K562 (cell line): ENCODE data around the gene DYNLT2B. TPM values are rescaled to one million over a fixed set of nuclear protein-coding genes. Genes with fewer than 3 reads are reported as not detected.

Experiments
- ATAC-seq: fragments of 200-7000 bp; cut with Tn5 transposase; 3 replicates; pipeline ENCODE4 v1.9.1; 2020; ENCODE audit warnings: moderate library complexity
- BruUV-seq: library from RNA; stranded (reverse); fragments of 400-500 nt; replicated peaks from 2 replicates; lab custom pipeline; 2021; lab: Mats Ljungman, UMichigan
- CTCF ChIA-PET: fragments of 300-600 bp; formaldehyde crosslinking; extraction: SDS; loops from one replicate; lab custom pipeline; 2021; ENCODE audit warnings: low intra/inter-chr PET ratio; lab: Yijun Ruan, JAX
- POLR2A ChIA-PET: fragments of 300-600, 350-650 bp; sonication (Branson Sonifier 250); formaldehyde crosslinking; extraction: SDS; loops from one replicate; lab custom pipeline; 2021; ENCODE audit warnings: antibody characterized with exemption, inconsistent platforms; lab: Yijun Ruan, JAX
- DNase-seq, 4 experiments: peaks; one replicate each; pipeline versions ENCODE4 v3.0.0 to v3.0.0-alpha.2; 2011 to 2018; ENCODE audit warnings: low spot score in 3 of 4, mixed read lengths in 3 of 4; ENCODE audit errors: extremely low read depth in 1 of 4
- FAIRE-seq: peaks from 2 replicates; lab custom pipeline; 2011; peaks lifted over from hg19 to GRCh38; lab: Jason Lieb, UNC
- H2AFZ ChIP-seq: 2 replicates; pipeline ENCODE4 v1.6.0; 2011; ENCODE audit warnings: low read depth, low read length, control low read depth, inconsistent platforms
- H3K27ac ChIP-seq: fragments of 200-600 bp; 3 replicates; pipeline ENCODE4 v1.8.0; 2011; ENCODE audit warnings: low read depth, mild to moderate bottlenecking, control low read depth, inconsistent platforms, low read length, moderate library complexity, mixed read lengths; ENCODE audit errors: extremely low read depth
- H3K27me3 ChIP-seq, 2 experiments: fragments of 300-600 bp in 1 of 2; 2 replicates in 1 of 2; 3 replicates in 1 of 2; pipeline versions ENCODE4 v1.6.0 to v1.8.0; 2011; ENCODE audit warnings: inconsistent platforms in 2 of 2, low read length in 2 of 2, mild to moderate bottlenecking in 1 of 2, mixed read lengths in 1 of 2, moderate library complexity in 1 of 2; ENCODE audit not compliant: control insufficient read depth in 2 of 2, insufficient read depth in 2 of 2
- H3K36me3 ChIP-seq: fragments of 300-600 bp; 3 replicates; pipeline ENCODE4 v1.8.0; 2011; ENCODE audit warnings: mild to moderate bottlenecking, low read length, inconsistent platforms; ENCODE audit not compliant: control insufficient read depth, insufficient read depth
- H3K4me1 ChIP-seq, 2 experiments: fragments of 200-600 bp in 1 of 2; replicated peaks in 1 of 2; 2 replicates in 1 of 2; 3 replicates in 1 of 2; pipeline versions ENCODE4 v1.5.1 to v1.8.0; 2011; ENCODE audit warnings: inconsistent platforms in 2 of 2, low read length in 2 of 2, mild to moderate bottlenecking in 1 of 2, mixed read lengths in 1 of 2, moderate library complexity in 1 of 2; ENCODE audit not compliant: control insufficient read depth in 2 of 2, insufficient read depth in 2 of 2
- H3K4me2 ChIP-seq: 2 replicates; pipeline ENCODE4 v1.6.1; 2011; ENCODE audit warnings: low read length, control low read depth, inconsistent platforms, mixed read lengths; ENCODE audit not compliant: insufficient read depth
- H3K4me3 ChIP-seq: fragments of 200-600 bp; sonication (generic), shearing (Covaris generic); 2 replicates; pipeline ENCODE4 v1.5.1; 2016; ENCODE audit warnings: control low read depth, inconsistent platforms
- H3K79me2 ChIP-seq: fragments of 200-600 bp; 3 replicates; pipeline ENCODE4 v1.8.0; 2011; ENCODE audit warnings: low read length, inconsistent platforms; ENCODE audit not compliant: control insufficient read depth, insufficient read depth
- H3K9ac ChIP-seq, 2 experiments: 2 replicates each; pipeline versions ENCODE4 v1.6.0 to v1.6.1; 2011; ENCODE audit warnings: low read depth in 2 of 2, low read length in 2 of 2, control low read depth in 1 of 2, inconsistent platforms in 1 of 2, mild to moderate bottlenecking in 1 of 2, mixed read lengths in 1 of 2; ENCODE audit not compliant: insufficient read depth in 1 of 2
- H3K9me1 ChIP-seq: one replicate; pipeline ENCODE4 v1.6.0; 2011; ENCODE audit warnings: inconsistent platforms, mild to moderate bottlenecking, low read length, moderate library complexity; ENCODE audit not compliant: control insufficient read depth, insufficient read depth
- H3K9me3 ChIP-seq: replicated peaks from 2 replicates; pipeline ENCODE4 v1.5.1; 2011; ENCODE audit warnings: low read depth, low read length, inconsistent platforms; ENCODE audit not compliant: control insufficient read depth, insufficient read depth
- H4K20me1 ChIP-seq: replicated peaks from 2 replicates; pipeline ENCODE4 v1.6.1; 2011; ENCODE audit warnings: low read length, inconsistent platforms, mixed read lengths; ENCODE audit not compliant: control insufficient read depth, insufficient read depth
- BMI1 ChIP-seq: fragments of 150-350 bp; IDR thresholded peaks from 2 replicates; pipeline ENCODE4 v1.6.1; 2014; ENCODE audit warnings: low read length
- CBX8 ChIP-seq: fragments of 200-600 bp; sonication (generic); IDR thresholded peaks from 2 replicates; pipeline ENCODE4 v1.6.1; 2012; ENCODE audit warnings: borderline replicate concordance, mixed run types, low read depth, mild to moderate bottlenecking, moderate library complexity, mixed read lengths, low read length, control low read depth, inconsistent platforms; ENCODE audit not compliant: poor library complexity, severe bottlenecking; ENCODE audit errors: extremely low read depth
- CGGBP1 ChIP-seq: fragments of 250-450 bp; sonication (Bioruptor Pico); IDR thresholded peaks from 2 replicates; pipeline ENCODE4 v1.9.0; 2021; ENCODE audit warnings: mild to moderate bottlenecking
- CHCHD3 ChIP-seq: fragments of 250-450 bp; sonication (Bioruptor Pico); IDR thresholded peaks from 2 replicates; pipeline ENCODE4 v2.1.2; 2022; ENCODE audit warnings: mild to moderate bottlenecking
- DDX20 ChIP-seq: fragments of 450-650 bp; IDR thresholded peaks from 2 replicates; pipeline ENCODE4 v1.6.1; 2016; ENCODE audit warnings: missing genetic modification characterization, low read depth, mild to moderate bottlenecking, missing compliant biosample characterization, moderate library complexity
- ERF ChIP-seq: fragments of 450-650 bp; formaldehyde crosslinking; IDR thresholded peaks from 2 replicates; pipeline ENCODE4 v1.4.0; 2020; ENCODE audit warnings: mild to moderate bottlenecking, mixed read lengths
- GABPB2 ChIP-seq: fragments of 250-450 bp; sonication (Bioruptor Pico); conservative IDR thresholded peaks from 2 replicates; pipeline ENCODE4 v1.5.1; 2021; ENCODE audit warnings: mild to moderate bottlenecking
- HMG20B ChIP-seq: fragments of 250-450 bp; sonication (Bioruptor Pico); IDR thresholded peaks from 2 replicates; pipeline ENCODE4 v1.5.0; 2021; ENCODE audit warnings: mild to moderate bottlenecking
- JUNB ChIP-seq: fragments of 450-650 bp; formaldehyde crosslinking; conservative IDR thresholded peaks from 2 replicates; pipeline ENCODE4 v1.4.0; 2020; ENCODE audit warnings: mild to moderate bottlenecking
- NONO ChIP-seq, 2 experiments: fragments of 200-400 bp in 1 of 2; fragments of 450-650 bp in 1 of 2; formaldehyde crosslinking in 1 of 2; IDR thresholded peaks; 2 replicates each; pipeline ENCODE4 v1.6.1; 2017; ENCODE audit warnings: low read depth in 2 of 2, mild to moderate bottlenecking in 2 of 2, moderate library complexity in 2 of 2, low read length in 1 of 2
- POLR3A ChIP-seq: IDR thresholded peaks from 2 replicates; pipeline ENCODE4 v1.6.1; 2011; ENCODE audit warnings: borderline replicate concordance, mild to moderate bottlenecking, moderate library complexity; ENCODE audit not compliant: insufficient read length, insufficient read depth; ENCODE audit errors: extremely low read depth
- RBM14 ChIP-seq: fragments of 200-400 bp; formaldehyde crosslinking; IDR thresholded peaks from 2 replicates; pipeline ENCODE4 v1.6.1; 2018; ENCODE audit warnings: low read depth, mild to moderate bottlenecking, low read length, moderate library complexity, borderline replicate concordance; ENCODE audit not compliant: insufficient read depth
- SAP30 ChIP-seq: fragments of 200-600 bp; sonication (generic); IDR thresholded peaks from 2 replicates; pipeline ENCODE4 v1.6.1; 2012; ENCODE audit warnings: borderline replicate concordance, low read depth, mild to moderate bottlenecking, moderate library complexity, low read length, control low read depth, inconsistent platforms; ENCODE audit not compliant: insufficient read depth, poor library complexity, severe bottlenecking
- SIN3B ChIP-seq: fragments of 450-650 bp; IDR thresholded peaks from 2 replicates; pipeline ENCODE4 v1.6.1; 2017; ENCODE audit warnings: low read depth, mild to moderate bottlenecking, moderate library complexity
- SRF ChIP-seq, 2 experiments: fragments of 250-450, 450-650 bp in 1 of 2; sonication (Bioruptor Pico) in 1 of 2; sonication (generic) in 1 of 2; formaldehyde crosslinking; IDR thresholded peaks; 2 replicates each; pipeline versions ENCODE4 v1.5.0 to v1.5.1; 2020 to 2022; ENCODE audit warnings: mild to moderate bottlenecking in 1 of 2, missing genetic modification reagents in 1 of 2
- ZNF12 ChIP-seq: sonication (generic); formaldehyde crosslinking; IDR thresholded peaks from 2 replicates; pipeline ENCODE4 v1.4.0; 2020; ENCODE audit warnings: mild to moderate bottlenecking, missing genetic modification reagents
- ZNF165 ChIP-seq: fragments of 250-450 bp; sonication (Bioruptor Pico); IDR thresholded peaks from 2 replicates; pipeline ENCODE4 v1.4.0; 2020; ENCODE audit warnings: borderline replicate concordance
- ZNF224 ChIP-seq: sonication (generic); formaldehyde crosslinking; IDR thresholded peaks from 2 replicates; pipeline ENCODE4 v1.8.0; 2022; ENCODE audit warnings: mild to moderate bottlenecking, missing genetic modification reagents
- ZNF324 ChIP-seq: fragments of 250-450 bp; sonication (Bioruptor Pico); IDR thresholded peaks from 2 replicates; pipeline ENCODE4 v1.4.0; 2020; ENCODE audit warnings: mild to moderate bottlenecking
- ZNF408 ChIP-seq: fragments of 250-450 bp; sonication (Bioruptor Pico); IDR thresholded peaks from 2 replicates; pipeline ENCODE4 v1.4.0; 2020; ENCODE audit warnings: low read depth, mild to moderate bottlenecking, moderate library complexity
- ZNF830 ChIP-seq: fragments of 250-450 bp; sonication (Bioruptor Pico); IDR thresholded peaks from 2 replicates; pipeline ENCODE4 v1.5.0; 2021; ENCODE audit warnings: mild to moderate bottlenecking
- WGBS: fragments of 100-300 bp; shearing (Covaris generic); methylation state at CpG from one replicate; pipeline ENCODE4 v1.1.6; 2016; ENCODE audit warnings: low coverage, mixed read lengths; ENCODE audit not compliant: insufficient coverage; ENCODE audit errors: missing lambda C conversion rate; 5-methylcytosine and 5-hydroxymethylcytosine counted together
- in situ Hi-C: fragments of 300-500 bp; cut with MboI; formaldehyde crosslinking; loops from 4 replicates; pipeline ENCODE4 v1.15.0; 2018; ENCODE audit warnings: inconsistent platforms, mixed read lengths
- intact Hi-C: fragments of 100-400 bp; cut with micrococcal nuclease; formaldehyde crosslinking; loops from 2 replicates; pipeline ENCODE4 v1.14.2; 2022
- polyA plus RNA-seq, 8 experiments: library from polyadenylated mRNA; depleted of rRNA in 4 of 8; stranded (reverse) in 5 of 8; unstranded in 3 of 8; fragments of >200 nt; fragmentation: Nextera tagmentation in 2 of 8; fragmentation: Illumina TruSeq in 1 of 8; extraction: Ambion mirVana in 2 of 8; extraction: Trizol in 1 of 8; gene quantifications; 2 replicates each; pipeline versions ENCODE4 v1.2.1 to v1.2.3, GENCODE V29; 2011 to 2014; ENCODE audit warnings: inconsistent platforms in 1 of 8, missing spikeins in 1 of 8
- total RNA-seq, 7 experiments: library from RNA; depleted of rRNA in 6 of 7; stranded (reverse); fragments of >200 nt in 6 of 7; fragmentation: Illumina TruSeq in 2 of 7; extraction: Trizol in 2 of 7; gene quantifications; 2 replicates each; pipeline versions ENCODE4 v1.2.1 to v1.2.3, GENCODE V29; 2011 to 2021; ENCODE audit warnings: low replicate concordance in 1 of 7
- TF ChIP-seq, protein P1 (sequence below), 2 experiments: IDR thresholded peaks; 2 replicates each; pipeline ENCODE4 v1.6.1; 2012; ENCODE audit warnings: improper control_type of control experiment in 2 of 2, low read depth in 2 of 2, low read length in 2 of 2, borderline replicate concordance in 1 of 2

DYNLT2B gene
- total and polyA plus RNA-seq, 9 of the 15 experiments (the other 6 are each of a cell fraction or from before 2014, with no cell fraction given) = 6.5 to 19.9 (median 8.7) TPM

DNA sequence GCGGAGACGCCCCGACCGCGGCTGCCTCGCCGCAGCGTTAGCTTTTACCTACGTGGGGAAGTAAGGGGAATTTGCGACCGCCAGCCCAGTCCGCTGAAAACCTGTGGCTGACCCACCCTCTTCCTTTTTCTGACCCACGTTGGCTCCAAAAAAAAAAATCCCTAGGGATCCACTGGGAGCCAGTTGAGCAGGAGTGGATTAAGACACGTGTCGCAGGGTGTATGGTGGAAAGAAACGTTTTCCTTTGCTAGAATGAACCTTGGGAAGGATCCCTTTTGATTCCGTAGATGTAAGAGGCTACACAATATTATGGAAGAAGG lies 29.9 kb downstream of the DYNLT2B start:
- FAIRE-seq (no peak), ATAC-seq (no peak), DNase-seq (no peak)
- H3K79me2 ChIP-seq = peaks cover 51% of the 10 kb centered on the region
- no peaks in the 10 kb centered on the region for H4K20me1 ChIP-seq
- H3K4me3 ChIP-seq = peak overlapping the region; percentile 78
- ChIA-PET POLR2A (interaction anchor here (0.7 to 2.6 kb wide), 8 partner anchors 10 to 142 kb away, joined by 3 to 13 read pairs (median 3); no protein-coding TSS in a partner anchor), CTCF (no interaction called here)
- in situ Hi-C loops (no loop called here), intact Hi-C loops (no loop called here)
- H3K4me2 ChIP-seq = peak overlapping the region; percentile 99
- H3K9me3 ChIP-seq = no peaks in the 10 kb centered on the region
- H3K36me3 ChIP-seq = peaks cover 8% of the 10 kb centered on the region
- 2% methylated on average over 15 of the region's 17 CpGs for WGBS
- peak overlapping the region; percentile 92 for H2AFZ ChIP-seq
- H3K9me1 ChIP-seq = no peaks in the 10 kb centered on the region
- H3K9ac ChIP-seq = peak overlapping the region; percentile 92 to 100
- H3K27me3 ChIP-seq = no peaks in the 10 kb centered on the region
- BruUV-seq = no TSS peak
- peak overlapping the region; percentile 92 for H3K27ac ChIP-seq
- H3K4me1 ChIP-seq = peaks cover 18 to 19% of the 10 kb centered on the region in 2 experiments; a peak in 4 of 5 replicates
- no peak for TF ChIP-seq ZNF165 (CRISPR knock-in tag)
- no peak for TF ChIP-seq DDX20 (tag)
- no peak for TF ChIP-seq BMI1
- no peak for TF ChIP-seq ERF (CRISPR knock-in tag)
- TF ChIP-seq NONO (IDR thresholded peaks at IDR 0.05; ENCODE audit: low read depth in 2 of 2, low read length in 1 of 2) = no peak
- TF ChIP-seq SRF (CRISPR knock-in tag; IDR thresholded peaks at IDR 0.05) = no peak
- TF ChIP-seq SAP30 = no peak
- TF ChIP-seq POLR3A = no peak
- no peak for TF ChIP-seq GABPB2 (CRISPR knock-in tag)
- TF ChIP-seq JUNB (CRISPR knock-in tag) = no peak
- TF ChIP-seq, protein P1, sequence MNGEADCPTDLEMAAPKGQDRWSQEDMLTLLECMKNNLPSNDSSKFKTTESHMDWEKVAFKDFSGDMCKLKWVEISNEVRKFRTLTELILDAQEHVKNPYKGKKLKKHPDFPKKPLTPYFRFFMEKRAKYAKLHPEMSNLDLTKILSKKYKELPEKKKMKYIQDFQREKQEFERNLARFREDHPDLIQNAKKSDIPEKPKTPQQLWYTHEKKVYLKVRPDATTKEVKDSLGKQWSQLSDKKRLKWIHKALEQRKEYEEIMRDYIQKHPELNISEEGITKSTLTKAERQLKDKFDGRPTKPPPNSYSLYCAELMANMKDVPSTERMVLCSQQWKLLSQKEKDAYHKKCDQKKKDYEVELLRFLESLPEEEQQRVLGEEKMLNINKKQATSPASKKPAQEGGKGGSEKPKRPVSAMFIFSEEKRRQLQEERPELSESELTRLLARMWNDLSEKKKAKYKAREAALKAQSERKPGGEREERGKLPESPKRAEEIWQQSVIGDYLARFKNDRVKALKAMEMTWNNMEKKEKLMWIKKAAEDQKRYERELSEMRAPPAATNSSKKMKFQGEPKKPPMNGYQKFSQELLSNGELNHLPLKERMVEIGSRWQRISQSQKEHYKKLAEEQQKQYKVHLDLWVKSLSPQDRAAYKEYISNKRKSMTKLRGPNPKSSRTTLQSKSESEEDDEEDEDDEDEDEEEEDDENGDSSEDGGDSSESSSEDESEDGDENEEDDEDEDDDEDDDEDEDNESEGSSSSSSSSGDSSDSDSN (IDR thresholded peaks at IDR 0.05; ENCODE audit: borderline replicate concordance in 1 of 2, low read depth in 2 of 2, low read length in 2 of 2) = no peak
- TF ChIP-seq ZNF12 (CRISPR knock-in tag) = no peak
- no peak for TF ChIP-seq ZNF224 (CRISPR knock-in tag)
- TF ChIP-seq ZNF830 (CRISPR knock-in tag) = no peak
- TF ChIP-seq RBM14 = no peak
- no peak for TF ChIP-seq ZNF408 (CRISPR knock-in tag)
- TF ChIP-seq CGGBP1 (CRISPR knock-in tag) = no peak
- TF ChIP-seq HMG20B (CRISPR knock-in tag) = no peak
- no peak for TF ChIP-seq ZNF324
- TF ChIP-seq CHCHD3 (CRISPR knock-in tag) = no peak
- TF ChIP-seq SIN3B = no peak
- no peak for TF ChIP-seq CBX8
